GM19351 (cell line): ENCODE results near the gene CCDC3.

Experiments used
- ATAC-seq: cut with Tn5 transposase; IDR thresholded peaks from one replicate; pipeline ENCODE4 v1.9.1; 2021; ENCODE audit warnings: mild to moderate bottlenecking, moderate library complexity; ENCODE audit not compliant: unreplicated experiment

The CCDC3 gene

DNA sequence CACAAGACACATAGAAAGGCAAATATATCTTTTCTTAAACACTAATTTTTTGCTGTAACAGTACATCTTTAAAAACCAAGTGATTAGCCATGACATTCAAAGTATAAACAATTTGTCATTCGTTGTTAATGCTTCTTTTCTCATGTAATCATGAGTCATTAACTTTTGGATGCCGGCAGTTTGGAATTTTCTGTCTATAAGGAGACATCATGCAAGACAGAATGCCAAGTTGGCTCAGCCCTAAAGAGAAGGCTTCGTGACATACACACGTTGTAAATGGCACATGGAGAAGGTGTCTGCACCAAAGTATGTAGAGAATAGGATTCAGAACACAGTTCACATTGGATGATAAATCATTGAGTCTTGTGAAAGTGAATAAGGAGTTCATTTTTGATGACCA, 35.9 kb downstream of the CCDC3 start:
- no peak for ATAC-seq

DNA sequence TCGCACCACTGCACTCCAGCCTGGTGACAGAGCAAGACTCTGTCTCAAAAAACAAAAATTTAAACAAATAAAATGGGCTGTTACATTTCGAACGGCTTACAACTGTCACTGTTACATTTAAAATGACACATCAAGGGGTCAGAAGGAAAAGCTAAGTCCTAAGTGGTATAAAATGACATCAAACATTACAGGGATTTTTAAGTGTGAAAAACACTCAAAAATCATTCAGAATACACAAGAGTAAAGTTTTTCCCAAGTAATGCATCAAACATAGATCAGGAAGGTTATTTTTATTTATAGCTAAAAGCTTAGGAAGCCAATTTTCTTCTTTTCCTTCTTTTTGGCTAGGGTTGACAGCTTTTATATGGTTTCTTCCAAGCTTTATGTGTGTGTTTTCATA, 39.0 kb downstream of the CCDC3 start:
- no peak for ATAC-seq

DNA sequence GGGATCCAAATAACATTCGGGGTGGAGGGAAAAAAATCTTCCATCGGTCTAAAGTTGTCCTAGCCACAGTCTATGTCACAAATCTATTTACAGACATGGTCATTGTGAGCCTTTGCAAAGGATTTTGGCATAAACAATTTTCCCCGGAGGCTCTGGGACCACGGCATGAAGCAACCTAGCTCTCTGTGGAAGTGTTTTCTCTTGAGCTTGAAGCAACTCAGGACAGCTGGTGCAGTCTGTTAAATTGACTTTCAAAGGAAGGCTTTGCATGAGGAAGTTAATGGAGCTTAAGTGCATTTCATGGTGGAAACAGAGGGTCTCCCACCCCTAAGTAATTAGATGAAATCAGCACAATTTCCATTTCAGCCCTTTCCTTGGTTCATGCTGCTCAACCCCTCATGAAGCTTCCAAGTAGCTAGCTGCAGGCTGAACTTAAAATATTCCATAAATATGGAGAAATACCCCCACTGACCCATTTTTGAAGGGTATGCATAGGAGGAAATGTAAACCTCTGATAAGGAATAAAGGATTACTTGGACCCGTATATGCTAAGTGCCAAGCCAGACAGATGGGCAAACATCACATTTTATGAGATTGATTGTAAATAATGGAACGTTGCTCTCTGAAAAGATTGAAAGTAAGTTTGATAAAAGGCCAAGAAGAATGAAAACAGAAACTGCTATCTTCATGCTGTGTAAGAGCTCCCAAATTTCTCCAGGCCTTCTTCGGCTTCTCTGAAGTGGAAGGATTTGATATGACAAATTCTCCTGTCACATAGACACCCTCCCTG, 39.9 kb downstream of the CCDC3 start:
- ATAC-seq: no peak

DNA sequence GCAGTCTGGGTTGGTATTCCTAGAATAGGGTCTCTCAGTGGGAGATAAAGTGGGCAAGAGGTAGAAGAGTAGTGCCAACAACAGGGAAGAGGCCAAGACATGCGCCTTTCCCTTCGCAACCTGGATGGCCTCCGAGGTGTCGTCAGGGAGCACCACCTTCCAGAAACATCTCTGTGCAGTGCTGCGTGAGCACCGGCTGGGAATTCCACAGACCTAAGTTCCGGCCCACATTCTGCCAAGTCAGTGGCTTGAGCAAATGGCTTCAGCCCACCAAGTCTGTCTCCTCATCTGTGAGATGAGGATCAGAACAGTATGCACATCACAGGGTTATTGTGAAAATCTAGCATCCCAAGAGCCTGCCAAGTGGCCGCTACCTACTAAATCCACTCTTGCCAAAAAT, 40.6 kb downstream of the CCDC3 start:
- ATAC-seq: no peak

DNA sequence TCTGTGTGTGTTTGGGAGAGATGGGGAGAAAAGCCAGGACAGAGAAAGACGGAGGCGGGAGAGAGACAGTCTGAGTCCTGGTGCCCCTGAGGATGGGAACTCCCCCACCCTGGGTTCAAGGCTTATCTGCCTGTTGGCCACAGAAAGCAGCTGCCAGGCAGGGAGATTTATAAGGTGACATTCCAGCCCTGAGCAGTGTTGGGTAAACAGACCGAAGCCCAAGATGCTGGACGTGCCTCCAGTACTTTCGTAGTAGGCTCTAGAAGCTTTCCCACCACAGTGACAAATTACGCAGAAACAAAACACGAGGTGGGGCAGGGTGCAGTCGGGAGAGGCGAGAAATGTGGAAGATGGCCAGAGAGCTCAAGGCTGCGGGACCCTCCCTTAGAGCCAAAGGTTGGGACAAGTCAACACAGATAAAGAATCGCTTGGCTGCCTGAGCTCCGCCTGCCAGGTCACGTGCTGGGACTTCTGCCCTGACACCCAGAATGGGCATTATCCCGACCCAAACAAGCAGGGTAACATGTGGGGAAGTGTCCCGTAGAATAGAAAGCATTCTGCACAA, 41.1 kb downstream of the CCDC3 start:
- ATAC-seq: no peak

DNA sequence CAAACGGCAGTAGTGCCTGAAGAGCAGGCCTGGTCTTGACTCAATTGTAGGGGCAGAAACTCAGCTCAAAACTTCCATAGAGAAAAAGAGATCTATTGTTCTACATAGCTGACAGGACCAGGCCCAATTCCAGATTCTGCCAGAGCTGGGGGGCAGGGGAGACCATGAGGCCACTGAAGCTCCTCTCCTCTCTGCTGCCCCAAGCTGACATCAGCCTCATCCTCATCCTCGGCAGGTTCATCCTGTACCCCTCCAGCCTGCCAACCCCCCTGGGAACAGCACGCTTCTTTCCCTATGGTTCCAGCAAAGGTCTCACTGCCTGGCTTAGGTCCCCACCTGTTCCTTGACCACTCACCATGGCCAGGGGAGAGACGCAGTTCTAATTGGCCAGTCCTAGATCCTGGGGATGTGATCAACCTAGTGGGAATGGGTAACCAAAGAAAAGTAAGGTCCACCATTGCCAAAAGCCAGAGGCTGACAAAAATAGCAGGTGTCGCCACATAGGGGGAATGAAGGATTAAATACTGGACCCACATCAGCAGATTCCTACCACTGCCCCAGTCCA, 42.9 kb downstream of the CCDC3 start:
- no peak for ATAC-seq

DNA sequence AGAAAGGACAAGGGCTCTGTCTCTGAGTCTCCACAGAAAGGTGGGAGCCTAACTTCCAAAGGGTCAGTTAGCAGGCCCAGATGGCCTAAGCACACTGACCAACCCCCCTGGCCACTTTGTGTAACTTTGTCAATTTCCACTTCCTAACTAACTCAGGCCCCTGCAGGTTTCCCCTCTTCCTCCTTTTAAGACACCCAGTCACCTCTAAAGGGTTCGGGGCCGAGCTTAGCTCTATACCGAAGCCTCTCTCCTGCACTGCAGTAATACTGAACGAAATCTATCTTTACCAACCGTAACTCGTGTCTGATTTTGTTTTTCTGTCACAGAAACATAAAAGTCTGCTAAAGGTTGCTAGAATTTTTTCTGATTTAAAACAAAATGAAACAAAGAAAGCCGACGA, 44.4 kb downstream of the CCDC3 start:
- no peak for ATAC-seq

DNA sequence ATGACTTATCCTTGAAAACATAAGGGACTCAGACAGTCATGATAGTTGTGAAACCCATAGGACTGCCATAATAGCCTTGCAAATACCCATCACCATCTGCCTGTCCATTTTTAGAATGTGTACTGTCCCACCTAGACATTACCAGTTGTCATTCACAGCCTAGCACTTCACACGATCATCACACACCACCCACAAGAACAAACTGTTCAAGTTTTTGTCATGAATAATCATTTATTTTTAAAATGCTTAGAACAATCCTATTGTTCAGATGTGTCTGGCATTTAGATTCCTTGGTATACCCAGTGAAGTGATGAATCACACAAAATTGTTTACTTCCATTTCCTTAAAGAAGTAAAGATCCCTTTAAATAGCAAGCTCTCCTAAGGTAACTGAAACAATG, 46.6 kb downstream of the CCDC3 start:
- ATAC-seq: no peak

DNA sequence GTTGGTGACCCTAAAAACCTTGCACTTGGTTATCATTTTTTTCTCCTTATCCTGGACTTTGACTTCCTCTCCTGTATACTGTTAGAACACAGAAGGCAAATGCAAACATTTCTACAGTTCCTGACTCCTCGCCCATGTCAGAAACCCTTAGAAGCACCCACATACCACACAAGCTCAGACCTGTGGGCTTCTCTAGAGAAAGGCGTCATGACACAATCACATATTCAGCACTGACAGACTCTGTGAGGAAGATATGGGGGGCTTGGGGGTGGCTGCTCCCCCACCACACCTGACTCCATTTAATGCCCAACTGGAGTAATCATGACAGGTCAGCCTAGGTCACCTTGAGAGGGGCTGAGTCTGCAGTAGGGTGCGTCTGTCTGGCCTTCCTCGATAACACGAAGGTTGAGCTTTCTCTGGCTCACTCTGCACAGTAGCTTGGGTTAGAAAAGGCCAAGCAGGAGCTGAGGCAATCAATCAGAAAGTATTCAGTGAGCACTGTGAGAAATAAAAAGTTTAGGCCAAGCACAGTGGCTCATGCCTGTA, 50.9 kb downstream of the CCDC3 start:
- ATAC-seq: no peak

DNA sequence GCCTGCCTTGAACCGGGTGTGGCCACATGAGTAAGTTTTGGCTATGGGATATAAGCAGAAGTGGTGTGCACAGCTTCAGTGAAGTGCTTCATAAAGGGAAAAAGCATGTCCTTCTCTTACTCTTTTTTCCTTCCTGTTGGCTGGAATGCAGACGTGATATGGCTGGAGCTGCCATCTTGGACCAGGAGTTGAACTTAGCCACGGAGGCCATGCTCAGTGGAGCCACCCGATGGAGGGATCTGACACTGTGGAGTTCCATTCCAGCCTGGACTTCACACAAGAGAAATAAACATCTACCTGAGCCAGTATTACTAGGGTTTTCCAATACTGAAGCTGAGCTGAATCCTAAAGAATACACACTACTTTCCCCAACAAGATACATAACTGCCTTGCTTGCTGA, 52.3 kb downstream of the CCDC3 start:
- no peak for ATAC-seq

DNA sequence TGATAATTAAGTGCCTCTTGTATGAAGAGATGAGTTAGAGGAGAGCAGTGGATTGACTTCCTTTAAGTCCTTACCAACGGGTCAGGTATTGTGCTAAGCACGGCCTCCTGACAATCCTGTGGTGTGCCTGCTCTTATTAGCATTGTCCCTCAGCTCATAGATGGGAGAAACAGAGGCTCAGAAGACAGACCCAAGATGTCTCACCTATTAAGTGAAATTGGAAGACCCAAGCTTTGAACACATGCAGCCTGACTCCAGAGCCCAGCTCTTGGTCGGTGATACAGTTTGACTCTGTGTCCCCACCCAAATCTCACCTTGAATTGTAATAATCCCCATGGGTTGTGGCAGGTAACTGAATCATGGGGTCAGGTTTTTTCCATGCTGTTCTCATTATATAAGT, 53.8 kb downstream of the CCDC3 start:
- ATAC-seq: no peak

DNA sequence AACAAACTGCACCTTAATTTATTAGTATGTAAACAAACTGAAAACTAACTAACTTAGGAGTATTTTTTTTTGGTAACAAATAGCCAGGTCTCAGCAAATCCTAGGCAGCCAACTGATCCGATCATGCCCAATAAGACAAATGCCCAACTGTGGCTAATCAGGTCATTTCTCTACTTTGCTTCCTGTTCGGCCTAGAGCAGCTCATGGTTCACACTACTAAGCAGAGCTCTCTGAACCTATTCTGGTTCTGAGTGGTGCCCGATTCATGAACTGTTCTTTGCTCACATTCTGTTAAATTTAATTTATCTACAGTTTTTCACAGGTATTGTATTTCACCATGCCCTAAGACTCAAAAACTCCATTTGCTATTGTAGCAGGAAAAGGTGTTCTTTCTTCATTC, 55.1 kb downstream of the CCDC3 start:
- ATAC-seq: peak; percentile 44

DNA sequence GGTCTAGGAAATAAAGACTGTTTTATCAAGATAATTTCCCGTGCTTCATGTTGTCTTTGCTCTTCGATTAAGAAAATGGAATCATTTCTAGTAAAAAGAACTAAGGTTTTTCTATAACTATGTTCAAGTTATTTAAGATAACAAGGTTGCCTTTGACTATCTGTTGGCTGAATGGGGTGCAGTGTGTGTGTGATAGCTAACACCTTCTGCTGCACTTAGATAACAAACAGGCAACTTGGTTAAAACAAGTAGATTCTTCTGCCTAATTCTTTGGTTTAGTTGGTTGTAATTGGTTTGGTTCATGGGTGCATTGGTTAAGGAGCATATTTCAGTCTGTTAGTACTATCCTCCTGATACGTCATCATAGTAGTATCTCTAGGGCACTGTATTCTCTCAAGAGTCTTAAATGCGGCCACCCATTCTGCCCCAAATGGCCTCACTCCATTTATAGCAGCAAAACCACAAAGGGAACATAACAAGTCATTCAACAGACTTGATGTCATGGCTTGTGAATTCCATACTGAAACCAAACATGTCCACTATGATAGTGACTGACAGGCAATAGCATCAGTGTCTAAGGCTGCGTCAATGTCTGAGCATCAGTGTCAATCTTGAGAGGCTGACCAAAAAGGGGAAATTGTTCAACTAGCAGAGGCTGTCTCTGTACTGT, 55.7 kb downstream of the CCDC3 start:
- peak; percentile 96 for ATAC-seq

DNA sequence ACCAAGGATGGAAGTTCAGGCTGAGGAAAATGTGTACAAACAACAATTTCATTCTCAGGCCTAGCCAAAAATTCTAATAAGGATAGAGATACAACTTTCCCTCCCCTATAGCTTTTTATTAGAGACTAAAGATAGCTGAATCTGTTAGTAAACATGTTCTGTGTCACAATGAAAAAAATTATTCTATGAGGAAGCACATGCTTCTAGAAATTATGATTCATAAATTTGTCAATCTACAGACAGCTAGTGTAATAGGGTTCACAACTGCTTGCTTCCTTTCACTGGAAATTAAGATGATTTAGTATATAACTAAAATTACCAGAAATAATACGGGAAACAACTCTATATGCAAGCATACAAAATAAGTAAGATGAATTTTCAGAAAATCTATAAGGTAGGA, 56.6 kb downstream of the CCDC3 start:
- no peak for ATAC-seq

DNA sequence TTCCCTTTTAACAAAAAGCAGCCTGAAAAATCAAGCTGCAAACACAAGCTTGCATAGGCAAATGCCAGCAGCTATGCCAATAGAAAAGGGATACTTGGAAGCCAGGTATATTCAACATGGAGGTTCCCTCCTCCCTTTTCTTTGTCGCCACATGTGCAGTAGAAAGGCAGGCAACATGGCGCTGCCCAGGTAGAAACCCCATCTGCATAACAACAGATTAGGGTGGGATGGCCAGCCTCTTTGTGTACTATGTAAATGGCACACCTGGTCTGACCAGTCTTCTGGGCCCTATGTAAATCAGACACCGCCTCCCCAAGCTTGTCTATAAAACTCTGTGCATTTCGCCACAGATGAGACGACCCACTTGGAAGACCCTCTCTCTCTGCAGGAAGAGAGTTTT, 58.1 kb downstream of the CCDC3 start:
- ATAC-seq: no peak

DNA sequence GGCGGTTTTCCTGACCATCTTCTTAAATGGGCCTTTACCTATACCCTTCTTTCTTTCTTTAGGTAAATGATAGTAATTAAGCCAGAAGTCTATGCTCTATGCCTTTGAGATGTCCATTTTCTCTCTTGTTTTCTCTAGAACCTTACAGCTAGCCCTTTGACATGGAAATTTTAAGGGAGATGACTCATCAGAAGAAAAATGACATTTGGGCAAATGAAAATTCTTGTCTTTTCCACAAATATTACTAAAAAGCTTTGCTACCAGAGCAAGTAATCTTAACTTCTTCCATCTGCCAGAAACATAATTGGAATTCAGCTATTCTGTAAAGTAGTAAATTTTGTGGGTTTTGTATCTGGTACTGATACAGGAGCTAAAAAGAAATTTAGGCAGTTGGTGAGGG, 59.5 kb downstream of the CCDC3 start:
- no peak for ATAC-seq

DNA sequence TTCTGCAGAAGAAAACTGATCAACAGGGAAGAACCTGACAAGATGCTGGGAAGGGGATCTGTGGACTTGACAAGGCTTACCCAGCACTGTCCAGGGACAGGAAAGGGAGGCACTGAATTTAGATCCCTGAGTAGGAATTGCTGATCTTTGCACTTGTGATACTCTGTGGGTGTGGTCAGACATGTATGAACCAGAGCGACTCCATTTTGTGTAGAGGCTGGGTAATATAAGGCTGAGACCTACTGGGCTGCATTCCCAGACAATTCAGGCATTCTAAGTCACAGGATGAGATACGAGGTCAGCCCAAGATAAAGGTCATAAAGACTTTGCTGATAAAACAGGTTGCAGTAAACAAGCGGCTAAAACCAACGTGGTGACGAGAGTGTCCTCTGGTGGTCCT, 60.7 kb downstream of the CCDC3 start:
- ATAC-seq: no peak

DNA sequence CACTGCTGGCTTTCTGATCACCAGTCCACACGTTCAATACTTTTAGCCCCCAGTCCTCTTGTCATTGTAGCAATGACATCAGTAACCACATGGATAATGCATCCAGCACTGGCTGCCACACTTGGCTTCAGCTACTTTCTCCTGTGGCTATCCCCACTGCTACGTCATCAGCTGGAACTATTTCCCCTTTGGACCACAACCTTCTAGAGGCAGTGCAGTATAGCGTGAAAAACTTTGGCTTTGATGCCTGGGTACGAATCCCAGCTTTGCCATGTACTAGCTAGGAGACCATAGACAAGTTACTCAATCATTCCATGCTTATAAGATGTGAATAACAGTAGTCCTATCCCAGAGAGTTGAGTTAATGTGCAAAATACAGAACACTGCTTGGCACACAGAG, 63.2 kb downstream of the CCDC3 start:
- ATAC-seq: no peak

DNA sequence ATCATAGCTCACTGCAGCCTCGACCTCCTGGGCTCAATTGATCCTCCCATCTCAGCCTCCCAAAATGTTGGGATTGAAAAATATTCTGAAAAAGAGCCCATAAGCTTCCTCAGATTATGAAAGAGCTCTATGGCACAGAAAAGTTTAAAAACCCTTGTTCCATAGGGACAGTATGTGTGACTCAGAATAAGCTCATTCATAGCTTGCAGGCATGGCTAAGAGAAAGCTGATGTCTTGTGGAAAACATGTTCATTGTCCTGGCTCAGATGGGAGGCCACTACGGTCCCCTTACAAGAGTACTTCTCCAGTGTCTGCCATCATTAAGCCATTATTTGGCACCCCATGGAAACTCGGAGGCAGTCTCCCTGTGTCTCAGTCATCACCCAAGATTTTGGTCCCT, 64.0 kb downstream of the CCDC3 start:
- ATAC-seq: no peak

DNA sequence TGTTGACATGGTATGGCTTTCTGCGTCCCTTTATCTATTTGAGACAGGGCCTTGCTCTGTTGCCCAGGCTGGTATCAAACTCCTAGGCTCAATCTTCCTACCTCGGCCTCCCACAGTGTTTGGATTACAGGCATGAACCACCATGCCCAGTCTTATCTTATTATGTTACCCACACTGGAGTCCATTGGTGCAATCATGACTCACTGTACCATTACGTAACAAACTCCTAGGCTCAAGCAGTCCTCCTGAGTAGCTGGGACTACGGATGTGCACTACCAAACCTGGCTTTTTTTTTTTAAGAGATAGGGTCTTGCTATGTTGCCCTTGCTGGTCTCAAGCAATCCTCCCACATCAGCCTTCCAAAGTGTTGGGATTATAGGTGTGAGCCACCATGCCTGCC, 66.7 kb downstream of the CCDC3 start:
- no peak for ATAC-seq

DNA sequence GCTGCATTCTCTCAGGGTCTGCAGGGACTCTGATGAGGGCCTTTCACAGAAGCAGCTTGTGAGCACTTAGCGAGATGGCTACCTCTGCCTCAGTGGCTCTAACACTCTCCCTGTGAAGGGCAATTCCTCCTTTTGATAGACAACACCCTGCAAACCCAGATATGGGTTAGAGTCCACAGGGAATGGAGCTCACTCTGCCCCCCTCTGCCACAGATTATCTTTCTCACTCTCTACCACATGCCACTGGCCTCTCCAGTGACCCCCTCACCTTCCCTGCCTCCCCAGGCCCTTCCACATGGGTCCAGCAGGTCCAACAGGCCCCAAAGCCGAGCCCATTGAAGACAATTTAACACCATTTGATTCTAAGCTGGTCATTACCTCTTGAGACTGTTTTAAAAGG, 72.1 kb downstream of the CCDC3 start:
- no peak for ATAC-seq

DNA sequence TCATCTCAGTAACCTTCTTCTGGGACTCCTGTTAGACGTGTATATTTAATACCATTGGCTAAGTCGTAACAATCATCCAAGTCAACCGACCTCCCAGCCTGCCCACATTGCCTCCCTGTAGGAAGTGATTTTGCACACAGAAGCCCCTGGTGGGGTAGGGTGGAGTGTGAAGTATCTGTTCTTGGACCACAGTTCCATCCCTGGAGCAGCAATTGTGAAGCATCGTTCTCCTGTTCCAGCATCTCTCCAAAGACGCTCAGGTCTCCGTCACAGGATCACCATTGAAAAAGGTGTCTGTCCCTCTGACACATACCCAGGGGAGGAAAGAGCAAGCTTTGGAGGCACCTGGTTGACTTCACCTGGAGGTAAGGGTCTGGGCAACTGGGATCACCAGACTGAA, 72.9 kb downstream of the CCDC3 start:
- ATAC-seq: no peak
